Activated CD8-positive, alpha-beta memory T cell treated with anti-CD3 and anti-CD28 coated beads, Interleukin-2, amount 10 ng/mL, durations not matched to agents 7 days and 5 days (primary cell): ENCODE data around the gene ELF3. TPM values are rescaled to one million over a fixed set of nuclear protein-coding genes. Genes with fewer than 3 reads are reported as not detected.
"Not testable (repeated sequence)": the region's sequence is repeated elsewhere in the genome, so short reads cannot be mapped to it uniquely, and the experiment has no call there.

ENCODE experiments used
- ATAC-seq: fragments of 150-1000 bp; cut with Tn5 transposase; one replicate; pipeline ENCODE4 v1.10.0; 2021; ENCODE audit warnings: moderate library complexity
- CTCF ChIA-PET: fragments of 350-600 bp; sonication (Branson Sonifier 250); formaldehyde crosslinking; loops from one replicate; lab custom pipeline; 2021; ENCODE audit warnings: antibody characterized with exemption; lab: Charles Lee
- DNase-seq: peaks from one replicate; pipeline ENCODE4 v3.0.0-alpha.2; 2020
- H3K27ac Mint-ChIP-seq: one replicate; pipeline ENCODE4 v1.8.0; 2021; ENCODE audit warnings: mild to moderate bottlenecking, mixed read lengths
- H3K27me3 Mint-ChIP-seq: one replicate; pipeline ENCODE4 v1.8.0; 2021; ENCODE audit warnings: mixed read lengths
- H3K36me3 Mint-ChIP-seq: one replicate; pipeline ENCODE4 v1.8.0; 2021; ENCODE audit warnings: mild to moderate bottlenecking, mixed read lengths
- H3K4me1 Mint-ChIP-seq: one replicate; pipeline ENCODE4 v1.8.0; 2021; ENCODE audit warnings: mixed read lengths
- H3K4me3 Mint-ChIP-seq: one replicate; pipeline ENCODE4 v1.8.0; 2021; ENCODE audit warnings: mild to moderate bottlenecking, moderate library complexity, mixed read lengths
- H3K9me3 Mint-ChIP-seq: one replicate; pipeline ENCODE4 v1.8.0; 2022; ENCODE audit warnings: low read depth, mixed read lengths
- total RNA-seq, 2 experiments: library from RNA; stranded (reverse); gene quantifications; one replicate each; pipeline ENCODE4 v1.2.3, GENCODE V29; 2021

ELF3 gene
- under 1 TPM; 0.16 to 0.79 TPM for total RNA-seq

- CTCF ChIA-PET = interaction anchor here (0.7 to 4.3 kb wide), 5 partner anchors 10 to 121 kb away, joined by 3 to 20 read pairs (median 4); no protein-coding TSS in a partner anchor
- Mint-ChIP-seq H3K27ac (peak within 1 kb of the TSS; percentile 40), H3K27me3 (no peaks in the 10 kb centered on the region), H3K9me3 (no peaks in the 10 kb centered on the region), H3K4me1 (no peaks in the 10 kb centered on the region), H3K36me3 (no peaks in the 10 kb centered on the region), H3K4me3 (no peak within 1 kb of the TSS)
- no peak for ATAC-seq
- no peak for DNase-seq
Observed at GRCh38 chr1:202010180-202011015, at the start of gene ELF3. ELF3 (plus strand) TSS chr1:202010587; CDS start chr1:202011137, 550 bp downstream.

- peaks cover 49% of the 10 kb centered on the region for H3K36me3 Mint-ChIP-seq
- H3K27me3 Mint-ChIP-seq, H3K27ac Mint-ChIP-seq, H3K9me3 Mint-ChIP-seq, ATAC-seq, H3K4me1 Mint-ChIP-seq, H3K4me3 Mint-ChIP-seq, DNase-seq: not testable (repeated sequence)
- CTCF ChIA-PET = interaction anchor here (3.4 to 5.4 kb wide), 2 partner anchors 10 to 66 kb away, joined by 14 to 37 read pairs; no protein-coding TSS in a partner anchor
Observed at GRCh38 chr1:201962382-201962781, 48.0 kb upstream of the ELF3 start.

GRCh38 chr1:201964261-201964660 is 46.1 kb upstream of the ELF3 start:
- ATAC-seq = no peak
- no peaks in the 10 kb centered on the region for H3K9me3 Mint-ChIP-seq
- DNase-seq = no peak
- peaks cover 43% of the 10 kb centered on the region for H3K36me3 Mint-ChIP-seq
- H3K27me3 Mint-ChIP-seq = no peaks in the 10 kb centered on the region
- no peak overlapping the region for H3K27ac Mint-ChIP-seq
- H3K4me1 Mint-ChIP-seq = peaks cover 3% of the 10 kb centered on the region
- CTCF ChIA-PET = interaction anchor here (0.6 to 5.4 kb wide), 3 partner anchors 9 to 68 kb away, joined by 3 to 37 read pairs (median 14); no protein-coding TSS in a partner anchor
- no peak overlapping the region for H3K4me3 Mint-ChIP-seq

- no peak for ATAC-seq
- Mint-ChIP-seq H3K4me1 (peaks cover 3% of the 10 kb centered on the region), H3K9me3 (no peaks in the 10 kb centered on the region), H3K4me3 (no peak overlapping the region), H3K27me3 (no peaks in the 10 kb centered on the region), H3K27ac (no peak overlapping the region), H3K36me3 (peaks cover 55% of the 10 kb centered on the region)
- DNase-seq = no peak
- CTCF ChIA-PET = interaction anchor here (5.0 kb wide), 1 partner anchor 70 kb away, joined by 42 read pairs; no protein-coding TSS in a partner anchor
Observed at GRCh38 chr1:201966171-201966570, 44.2 kb upstream of the ELF3 start.

GRCh38 chr1:201968202-201968925 is 42.0 kb upstream of the ELF3 start:
- CTCF ChIA-PET = interaction anchor here (0.7 to 5.0 kb wide), 6 partner anchors 12 to 167 kb away, joined by 3 to 42 read pairs (median 3); partner anchors contain the start of genes RNPEP and TIMM17A
- Mint-ChIP-seq H3K27me3 (no peaks in the 10 kb centered on the region), H3K9me3 (no peaks in the 10 kb centered on the region), H3K4me3 (no peak overlapping the region), H3K4me1 (peaks cover 7% of the 10 kb centered on the region), H3K36me3 (peaks cover 45% of the 10 kb centered on the region), H3K27ac (no peak overlapping the region)
- ATAC-seq (no peak), DNase-seq (no peak)

- H3K27me3 Mint-ChIP-seq = peaks cover 12% of the 10 kb centered on the region
Observed at GRCh38 chr1:201970334-201971159, 39.8 kb upstream of the ELF3 start.

GRCh38 chr1:201982082-201982622 is 28.2 kb upstream of the ELF3 start:
- CTCF ChIA-PET = interaction anchor here (1.0 to 9.1 kb wide), 6 partner anchors 9 to 469 kb away, joined by 3 to 48 read pairs (median 4); partner anchors contain the start of gene PTPN7
- no peak for ATAC-seq
- H3K27me3 Mint-ChIP-seq = peaks cover 9% of the 10 kb centered on the region
- peak overlapping the region; percentile 78 for H3K27ac Mint-ChIP-seq
- H3K9me3 Mint-ChIP-seq = no peaks in the 10 kb centered on the region
- H3K36me3 Mint-ChIP-seq = peaks cover 2% of the 10 kb centered on the region
- peaks cover 19% of the 10 kb centered on the region for H3K4me1 Mint-ChIP-seq
- H3K4me3 Mint-ChIP-seq = peak overlapping the region; percentile 94
- peak; percentile 75 for DNase-seq

More at GRCh38 chr1:201970334-201971159, 39.8 kb upstream of the ELF3 start:
- Mint-ChIP-seq H3K36me3 (peaks cover 33% of the 10 kb centered on the region), H3K4me1 (peaks cover 7% of the 10 kb centered on the region), H3K27ac (no peak overlapping the region), H3K4me3 (no peak overlapping the region), H3K9me3 (no peaks in the 10 kb centered on the region)
- DNase-seq = no peak
- CTCF ChIA-PET = interaction anchor here (5.0 to 5.2 kb wide), 2 partner anchors 74 kb away, joined by 42 to 157 read pairs; no protein-coding TSS in a partner anchor
- no peak for ATAC-seq

- peaks cover 19% of the 10 kb centered on the region for H3K4me1 Mint-ChIP-seq
- CTCF ChIA-PET = interaction anchor here (0.7 to 9.1 kb wide), 7 partner anchors 9 to 470 kb away, joined by 3 to 48 read pairs (median 3); partner anchors contain the start of gene PTPN7
- DNase-seq = peak; percentile 68
- peak within 1 kb of the TSS; percentile 94 for H3K4me3 Mint-ChIP-seq
- peaks cover 9% of the 10 kb centered on the region for H3K27me3 Mint-ChIP-seq
- ATAC-seq = peak; percentile 86
- peaks cover 2% of the 10 kb centered on the region for H3K36me3 Mint-ChIP-seq
- peak within 1 kb of the TSS; percentile 88 for H3K27ac Mint-ChIP-seq
- H3K9me3 Mint-ChIP-seq = no peaks in the 10 kb centered on the region
Observed at GRCh38 chr1:201982623-201983379, 27.6 kb upstream of the ELF3 start, which contains the start of gene RNPEP. RNPEP (plus strand) TSS chr1:201982648; CDS start chr1:201982667, 19 bp downstream.

GRCh38 chr1:201983380-201983805 is 27.0 kb upstream of the ELF3 start:
- H3K4me1 Mint-ChIP-seq = peaks cover 19% of the 10 kb centered on the region
- ATAC-seq (no peak), DNase-seq (no peak)
- H3K36me3 Mint-ChIP-seq = peaks cover 2% of the 10 kb centered on the region
- H3K27ac Mint-ChIP-seq = peak overlapping the region; percentile 88
- H3K27me3 Mint-ChIP-seq = peaks cover 6% of the 10 kb centered on the region
- CTCF ChIA-PET = interaction anchor here (0.7 to 9.1 kb wide), 8 partner anchors 10 to 470 kb away, joined by 3 to 48 read pairs (median 3); partner anchors contain the start of genes ELF3 and PTPN7
- H3K4me3 Mint-ChIP-seq = peak overlapping the region; percentile 94
- H3K9me3 Mint-ChIP-seq = no peaks in the 10 kb centered on the region

GRCh38 chr1:201984446-201984845 is 25.9 kb upstream of the ELF3 start:
- Mint-ChIP-seq H3K9me3 (no peaks in the 10 kb centered on the region), H3K27me3 (peaks cover 5% of the 10 kb centered on the region), H3K4me3 (no peak overlapping the region), H3K36me3 (peaks cover 5% of the 10 kb centered on the region), H3K27ac (no peak overlapping the region), H3K4me1 (peaks cover 19% of the 10 kb centered on the region)
- DNase-seq (no peak), ATAC-seq (no peak)
- CTCF ChIA-PET = interaction anchor here (1.0 to 9.1 kb wide), 3 partner anchors 14 to 88 kb away, joined by 3 to 48 read pairs (median 21); partner anchors contain the start of gene ELF3

GRCh38 chr1:201985355-201985754 is 25.0 kb upstream of the ELF3 start:
- H3K27ac Mint-ChIP-seq = no peak overlapping the region
- peaks cover 8% of the 10 kb centered on the region for H3K36me3 Mint-ChIP-seq
- CTCF ChIA-PET = interaction anchor here (0.6 to 9.1 kb wide), 5 partner anchors 13 to 939 kb away, joined by 3 to 48 read pairs (median 6); no protein-coding TSS in a partner anchor
- DNase-seq = no peak
- H3K9me3 Mint-ChIP-seq = no peaks in the 10 kb centered on the region
- H3K4me1 Mint-ChIP-seq = peaks cover 19% of the 10 kb centered on the region
- no peak for ATAC-seq
- no peaks in the 10 kb centered on the region for H3K27me3 Mint-ChIP-seq
- no peak overlapping the region for H3K4me3 Mint-ChIP-seq
